HG03439 (cell line): ENCODE results near the gene ANO2.
"Not testable (repeated sequence)": the region's sequence is repeated elsewhere in the genome, so short reads cannot be mapped to it uniquely, and the experiment has no call there.

Source experiments
- ATAC-seq: cut with Tn5 transposase; IDR thresholded peaks from one replicate; pipeline ENCODE4 v1.9.1; 2021; ENCODE audit warnings: mild to moderate bottlenecking, moderate library complexity; ENCODE audit not compliant: unreplicated experiment

ANO2 gene

GRCh38 chr12:5561846-5562245 is 383.2 kb downstream of the ANO2 start:
- ATAC-seq: no peak

- no peak for ATAC-seq
These were observed 384.0 kb downstream of the ANO2 start for GRCh38 chr12:5561057-5561456.

- ATAC-seq: no peak
These were observed 384.8 kb downstream of the ANO2 start for GRCh38 chr12:5560265-5560664.

- no peak for ATAC-seq
These were observed 387.2 kb downstream of the ANO2 start for GRCh38 chr12:5557906-5558305.

GRCh38 chr12:5556946-5557673 is 387.9 kb downstream of the ANO2 start:
- ATAC-seq: no peak

GRCh38 chr12:5556033-5556614 is 388.9 kb downstream of the ANO2 start:
- no peak for ATAC-seq

GRCh38 chr12:5554711-5555110 is 390.3 kb downstream of the ANO2 start:
- ATAC-seq: no peak

- ATAC-seq: no peak
These were observed 396.0 kb downstream of the ANO2 start for GRCh38 chr12:5549011-5549410.

- no peak for ATAC-seq
These were observed 396.7 kb downstream of the ANO2 start for GRCh38 chr12:5548152-5548943.

- ATAC-seq: no peak
These were observed 398.4 kb downstream of the ANO2 start for GRCh38 chr12:5546616-5547015.

GRCh38 chr12:5537771-5538170 is 407.3 kb downstream of the ANO2 start:
- ATAC-seq: no peak

- ATAC-seq: not testable (repeated sequence)
These were observed 407.9 kb downstream of the ANO2 start for GRCh38 chr12:5537026-5537615.

GRCh38 chr12:5535541-5535940 is 409.5 kb downstream of the ANO2 start:
- ATAC-seq: no peak

- ATAC-seq: no peak
These were observed 410.4 kb downstream of the ANO2 start for GRCh38 chr12:5534426-5535199.

GRCh38 chr12:5533368-5533767 is 411.7 kb downstream of the ANO2 start:
- no peak for ATAC-seq

- no peak for ATAC-seq
These were observed 419.2 kb downstream of the ANO2 start for GRCh38 chr12:5525783-5526367.

GRCh38 chr12:5524769-5525436 is 420.2 kb downstream of the ANO2 start:
- ATAC-seq: no peak

- ATAC-seq: no peak
These were observed 420.8 kb downstream of the ANO2 start for GRCh38 chr12:5524116-5524768.

GRCh38 chr12:5523396-5524115 is 421.5 kb downstream of the ANO2 start:
- no peak for ATAC-seq
